GM13976 (cell line): ENCODE measurements around the gene ANK3.

Source experiments
- DNase-seq: peaks from one replicate; pipeline ENCODE4 v3.0.0; 2012; ENCODE audit warnings: low spot score
- in situ Hi-C: fragments of 300-500 bp; cut with MboI; formaldehyde crosslinking; loops from one replicate; pipeline ENCODE4 v1.12.0; 2022; ENCODE audit warnings: low sequenced_read_pairs, mixed read lengths, inconsistent platforms; ENCODE audit not compliant: unreplicated experiment
- TF ChIP-seq, protein P1 (sequence below): IDR thresholded peaks from 2 replicates; pipeline ENCODE4 v1.5.1; 2012; ENCODE audit warnings: borderline replicate concordance, mild to moderate bottlenecking; ENCODE audit not compliant: insufficient read depth; ENCODE audit errors: extremely low read depth, missing control alignments, control extremely low read depth

Gene ANK3

GRCh38 chr10:59984415-59984814 is 405.3 kb downstream of the ANK3 start:
- DNase-seq, result no peak
- TF ChIP-seq, protein P1, sequence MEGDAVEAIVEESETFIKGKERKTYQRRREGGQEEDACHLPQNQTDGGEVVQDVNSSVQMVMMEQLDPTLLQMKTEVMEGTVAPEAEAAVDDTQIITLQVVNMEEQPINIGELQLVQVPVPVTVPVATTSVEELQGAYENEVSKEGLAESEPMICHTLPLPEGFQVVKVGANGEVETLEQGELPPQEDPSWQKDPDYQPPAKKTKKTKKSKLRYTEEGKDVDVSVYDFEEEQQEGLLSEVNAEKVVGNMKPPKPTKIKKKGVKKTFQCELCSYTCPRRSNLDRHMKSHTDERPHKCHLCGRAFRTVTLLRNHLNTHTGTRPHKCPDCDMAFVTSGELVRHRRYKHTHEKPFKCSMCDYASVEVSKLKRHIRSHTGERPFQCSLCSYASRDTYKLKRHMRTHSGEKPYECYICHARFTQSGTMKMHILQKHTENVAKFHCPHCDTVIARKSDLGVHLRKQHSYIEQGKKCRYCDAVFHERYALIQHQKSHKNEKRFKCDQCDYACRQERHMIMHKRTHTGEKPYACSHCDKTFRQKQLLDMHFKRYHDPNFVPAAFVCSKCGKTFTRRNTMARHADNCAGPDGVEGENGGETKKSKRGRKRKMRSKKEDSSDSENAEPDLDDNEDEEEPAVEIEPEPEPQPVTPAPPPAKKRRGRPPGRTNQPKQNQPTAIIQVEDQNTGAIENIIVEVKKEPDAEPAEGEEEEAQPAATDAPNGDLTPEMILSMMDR, result no peak
- in situ Hi-C loops, result no loop called here

- TF ChIP-seq, protein P1, result no peak
- no peak for DNase-seq
- in situ Hi-C loops, result no loop called here
Measured at GRCh38 chr10:59980356-59980755, 409.3 kb downstream of the ANK3 start.

DNA sequence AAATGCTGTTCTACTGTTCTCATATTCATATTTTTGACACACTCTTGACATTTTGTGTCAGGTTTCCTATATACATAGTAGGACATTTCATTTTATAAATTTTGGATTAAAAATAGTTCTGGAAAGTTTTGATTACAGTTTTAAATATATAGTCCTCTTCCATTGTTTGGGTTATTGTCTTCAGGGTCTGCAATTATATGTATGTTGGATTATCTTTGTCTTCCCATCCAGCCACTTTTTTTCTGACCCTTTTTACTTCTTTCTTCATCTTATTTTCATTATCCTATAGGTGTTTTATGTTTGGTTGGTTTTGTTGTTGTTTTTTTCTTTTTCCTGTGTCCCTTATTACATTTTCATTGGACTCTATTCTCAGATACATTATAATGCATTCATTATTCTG is 412.2 kb downstream of the ANK3 start:
- in situ Hi-C loops, result no loop called here
- TF ChIP-seq, protein P1, result no peak
- no peak for DNase-seq

DNA sequence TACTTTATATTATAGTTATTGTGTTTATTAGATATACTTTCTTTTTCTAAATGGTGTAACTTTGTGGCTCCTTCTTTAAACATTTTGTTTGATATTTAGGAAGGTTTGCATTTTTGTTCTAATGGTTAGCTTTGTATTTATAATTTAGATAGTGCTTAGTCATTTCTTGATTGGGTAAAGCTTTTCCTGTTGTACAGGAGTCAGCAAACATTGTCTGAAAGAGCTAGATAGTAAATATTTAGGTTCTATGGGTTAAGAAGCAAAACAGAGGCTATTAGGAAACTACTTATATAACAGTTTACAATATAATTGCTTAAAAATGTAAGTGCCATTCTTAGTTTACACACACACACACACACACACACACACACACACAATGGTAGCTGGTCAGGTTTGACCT is 412.8 kb downstream of the ANK3 start:
- TF ChIP-seq, protein P1, result no peak
- DNase-seq, result no peak
- in situ Hi-C loops, result no loop called here
